Measurements from ENCODE around the gene IQCK.

IQCK gene

DNA sequence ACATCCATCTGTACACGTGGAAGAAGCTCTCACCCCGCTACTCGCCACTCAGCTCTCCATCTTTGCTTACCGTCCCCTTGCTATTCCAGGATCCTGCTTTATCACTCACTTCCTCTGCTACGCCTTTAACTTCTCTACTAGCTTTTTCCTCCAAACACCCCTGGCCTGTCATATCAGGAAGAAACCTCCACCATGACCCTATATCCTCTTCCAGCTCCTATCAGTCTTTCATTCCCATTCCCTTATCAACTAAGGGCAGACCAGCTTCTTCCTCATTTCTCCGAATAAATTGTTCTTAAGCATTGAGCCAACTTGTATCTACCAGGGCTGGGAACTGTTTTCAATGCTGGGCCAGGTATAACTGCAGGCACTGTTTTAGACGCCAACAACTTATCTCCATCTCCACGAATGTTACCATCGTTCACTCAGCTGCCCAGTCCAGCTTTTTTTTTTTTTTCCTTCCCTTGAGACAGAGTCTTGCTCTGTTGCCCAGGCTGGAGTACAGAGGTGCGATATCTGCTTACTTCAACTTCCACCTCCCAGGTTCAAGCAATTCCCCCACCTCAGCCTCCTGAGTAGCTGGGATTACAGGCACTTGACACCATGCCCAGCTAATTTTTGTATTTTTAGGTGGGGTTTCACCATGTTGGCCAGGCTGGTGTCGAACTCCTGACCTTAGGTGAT is 4.3 kb downstream of the IQCK start:
- no peak for DNase-seq

DNA sequence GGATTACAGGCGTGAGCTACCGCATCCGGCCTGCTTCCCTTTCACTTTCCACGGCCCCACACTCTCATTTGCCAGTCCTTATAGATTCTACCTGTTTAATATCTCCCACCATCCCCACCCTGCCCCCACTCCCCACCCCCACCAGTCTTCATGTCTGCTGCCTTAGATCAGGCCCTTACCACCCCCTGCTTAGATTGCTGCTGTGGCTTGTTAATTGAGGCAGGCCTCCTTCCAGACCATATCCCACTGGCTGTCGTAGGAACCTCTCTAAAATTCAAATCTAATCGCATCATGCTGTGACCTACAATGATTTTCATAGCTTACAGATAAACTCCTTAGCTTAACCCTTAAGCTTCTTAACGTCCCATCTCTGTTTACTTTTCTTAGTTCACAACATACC is 4.9 kb downstream of the IQCK start:
- DNase-seq, result no peak

DNA sequence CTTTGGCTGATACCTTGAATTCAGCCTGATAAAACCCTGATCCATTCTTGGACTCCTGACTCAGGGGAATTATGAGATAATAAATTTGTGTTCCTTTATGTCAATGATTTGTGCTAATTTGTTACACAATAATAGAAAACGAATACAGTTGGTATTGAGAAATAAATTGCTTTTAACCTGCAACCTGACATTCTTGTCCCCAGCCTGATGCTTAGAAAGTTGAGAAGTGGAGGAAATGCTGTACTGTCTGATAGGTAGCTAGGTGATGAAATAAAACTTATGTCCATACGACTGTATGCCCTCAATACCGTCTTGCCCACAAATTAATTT is 10.5 kb downstream of the IQCK start:
- no peak for DNase-seq

- no peak for DNase-seq
Measured at GRCh38 chr16:19733551-19733950, 15.5 kb downstream of the IQCK start.

GRCh38 chr16:19735074-19735867 is 17.2 kb downstream of the IQCK start:
- no peak for DNase-seq

- DNase-seq, result no peak
Measured at GRCh38 chr16:19737306-19738038, 19.4 kb downstream of the IQCK start.

DNA sequence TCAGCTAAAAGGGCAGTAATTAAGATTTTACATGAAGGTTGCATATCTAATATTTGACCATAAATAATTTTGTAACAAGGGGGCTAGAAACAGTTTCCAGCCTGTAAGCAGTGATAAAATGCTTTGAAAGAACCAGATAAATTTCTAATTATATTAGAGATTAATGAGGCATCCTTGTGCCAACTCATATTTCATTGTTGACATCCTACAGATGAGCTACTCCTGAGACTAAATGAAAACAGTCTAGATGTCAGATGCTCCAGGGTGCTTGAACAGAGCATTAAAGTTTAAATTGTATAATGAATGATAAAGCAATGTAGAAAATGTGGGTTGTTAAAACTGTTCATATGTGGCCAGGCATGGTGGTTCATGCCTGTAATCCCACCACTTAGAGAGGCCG is 23.3 kb downstream of the IQCK start:
- DNase-seq, result no peak

DNA sequence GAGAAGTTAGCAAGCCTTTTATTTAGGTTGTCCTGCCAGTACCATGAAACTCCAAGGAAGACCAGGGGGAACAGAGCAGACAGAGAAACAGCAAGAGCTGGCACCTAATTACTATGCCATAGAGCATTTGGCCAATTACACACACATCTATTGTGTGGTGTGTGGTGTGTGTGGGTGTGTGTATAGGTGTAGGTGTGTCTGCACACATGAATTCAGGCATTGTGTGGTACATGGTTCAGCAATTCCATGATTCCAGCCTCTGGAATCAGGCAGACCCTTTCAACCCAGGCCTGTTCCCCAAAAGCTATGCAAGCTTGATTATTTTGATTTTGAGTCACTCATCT is 25.7 kb downstream of the IQCK start:
- DNase-seq, result no peak

- DNase-seq, result no peak
Measured at GRCh38 chr16:19744670-19745069, 26.6 kb downstream of the IQCK start.

DNA sequence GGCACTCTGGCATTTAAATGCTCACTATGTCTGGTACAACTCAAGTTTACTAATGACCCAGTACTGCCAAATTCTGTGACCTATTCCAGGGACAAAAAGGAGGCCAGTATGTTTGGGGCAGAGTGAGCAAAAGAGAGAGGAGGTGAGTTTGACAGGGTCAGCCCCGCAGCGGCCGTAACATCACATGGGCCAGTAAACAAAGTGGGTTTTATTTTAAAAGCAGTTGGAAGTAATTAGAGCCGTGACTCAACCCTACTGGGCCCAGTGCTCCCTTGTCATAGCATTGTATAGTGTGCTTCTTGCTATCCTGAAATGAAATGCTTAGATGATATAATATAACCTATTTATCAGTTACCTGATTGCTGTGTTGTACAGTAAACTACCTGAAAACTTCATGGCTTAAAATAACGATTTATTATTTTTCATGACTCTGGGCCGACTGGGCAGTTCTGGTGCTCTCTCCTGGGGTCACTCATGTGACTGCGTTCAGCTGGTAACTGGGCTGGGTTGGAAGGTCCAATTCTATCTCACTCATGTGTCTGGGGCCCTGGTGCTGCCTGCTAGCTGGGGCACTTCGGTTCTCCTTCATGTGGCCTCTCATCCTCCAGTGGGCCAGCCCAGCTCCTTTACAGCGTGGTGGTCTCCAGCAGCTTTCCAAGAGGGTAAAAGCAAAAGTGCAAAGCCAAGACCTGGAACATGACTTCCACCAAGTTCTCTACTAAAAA is 27.4 kb downstream of the IQCK start:
- no peak for DNase-seq

DNA sequence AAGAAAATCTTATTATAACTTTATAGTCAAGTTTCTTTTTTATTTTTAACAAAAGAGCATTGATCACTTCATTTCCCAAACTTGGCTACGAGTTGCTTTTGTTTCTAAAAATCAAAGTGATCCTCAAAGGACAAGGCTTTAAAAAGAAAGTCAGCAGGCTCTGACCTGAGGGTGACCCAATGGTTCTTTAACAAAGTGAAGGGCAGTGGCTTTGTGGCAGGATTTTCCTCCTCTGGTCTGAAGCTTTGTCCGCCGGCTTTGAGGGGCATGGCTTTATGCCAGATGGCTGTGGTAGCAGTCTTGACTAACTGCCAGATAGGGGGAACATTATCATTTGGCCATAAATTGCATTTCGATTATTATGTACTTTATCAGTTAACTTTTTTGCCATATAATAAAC is 28.5 kb downstream of the IQCK start:
- no peak for DNase-seq

DNA sequence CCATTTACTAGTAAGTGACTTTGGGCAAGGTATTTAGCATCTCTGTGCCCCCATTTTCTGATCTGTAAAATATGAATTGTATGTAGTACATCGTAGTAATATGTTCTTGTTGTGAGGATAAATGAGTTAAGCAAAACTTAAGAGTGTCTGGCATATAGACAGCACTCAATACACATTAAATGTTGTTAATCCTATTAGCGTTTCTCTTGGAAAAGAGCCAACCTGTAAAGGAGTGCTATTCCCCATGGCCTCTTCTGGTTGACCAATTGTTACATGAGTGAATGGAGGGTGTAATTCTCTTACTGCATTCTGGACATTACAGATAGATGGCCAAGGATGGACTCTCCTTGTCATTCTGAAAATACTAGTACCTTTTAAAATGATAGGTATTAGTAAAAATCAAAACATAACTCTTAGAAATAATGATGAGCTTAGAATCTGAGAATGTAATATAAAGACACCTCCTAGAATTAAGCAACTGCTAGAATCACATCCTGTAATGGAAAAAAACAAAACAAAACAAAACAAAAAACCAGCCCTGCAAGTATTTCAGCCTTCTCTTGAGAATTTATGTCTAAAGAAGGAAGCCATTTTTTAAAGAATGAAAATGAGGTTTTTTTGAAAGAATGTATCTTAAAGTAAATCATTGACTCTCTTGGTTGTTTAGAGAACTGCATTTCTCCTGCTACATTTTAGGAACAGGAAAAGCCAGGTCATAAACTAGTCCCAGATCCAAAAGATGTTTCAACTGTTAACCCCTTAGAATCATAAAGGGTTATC is 30.5 kb downstream of the IQCK start:
- DNase-seq, result no peak

DNA sequence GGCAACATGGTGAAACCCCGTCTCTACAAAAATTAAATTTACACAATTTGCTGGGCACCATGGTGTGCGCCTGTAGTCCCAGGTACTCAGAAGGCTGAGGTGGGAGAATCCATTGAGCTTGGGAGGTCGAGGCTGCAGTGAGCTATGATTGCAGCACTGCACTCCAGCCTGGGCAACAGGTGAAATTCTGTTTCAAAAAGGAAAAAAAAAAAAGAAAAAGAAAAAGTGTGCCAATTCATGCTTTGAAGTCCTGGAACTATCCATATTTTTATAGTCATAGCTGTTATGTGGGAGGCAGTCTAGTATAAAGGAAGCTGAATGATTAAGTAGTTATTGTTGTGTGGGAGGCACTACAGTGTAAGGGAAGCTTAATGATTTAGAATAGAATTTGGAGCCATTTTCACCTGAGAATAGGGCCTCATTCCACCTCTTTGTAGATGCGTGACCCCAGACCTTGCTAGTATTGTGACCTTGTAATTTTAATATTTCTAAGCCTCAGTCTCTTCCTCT is 31.6 kb downstream of the IQCK start:
- no peak for DNase-seq

DNA sequence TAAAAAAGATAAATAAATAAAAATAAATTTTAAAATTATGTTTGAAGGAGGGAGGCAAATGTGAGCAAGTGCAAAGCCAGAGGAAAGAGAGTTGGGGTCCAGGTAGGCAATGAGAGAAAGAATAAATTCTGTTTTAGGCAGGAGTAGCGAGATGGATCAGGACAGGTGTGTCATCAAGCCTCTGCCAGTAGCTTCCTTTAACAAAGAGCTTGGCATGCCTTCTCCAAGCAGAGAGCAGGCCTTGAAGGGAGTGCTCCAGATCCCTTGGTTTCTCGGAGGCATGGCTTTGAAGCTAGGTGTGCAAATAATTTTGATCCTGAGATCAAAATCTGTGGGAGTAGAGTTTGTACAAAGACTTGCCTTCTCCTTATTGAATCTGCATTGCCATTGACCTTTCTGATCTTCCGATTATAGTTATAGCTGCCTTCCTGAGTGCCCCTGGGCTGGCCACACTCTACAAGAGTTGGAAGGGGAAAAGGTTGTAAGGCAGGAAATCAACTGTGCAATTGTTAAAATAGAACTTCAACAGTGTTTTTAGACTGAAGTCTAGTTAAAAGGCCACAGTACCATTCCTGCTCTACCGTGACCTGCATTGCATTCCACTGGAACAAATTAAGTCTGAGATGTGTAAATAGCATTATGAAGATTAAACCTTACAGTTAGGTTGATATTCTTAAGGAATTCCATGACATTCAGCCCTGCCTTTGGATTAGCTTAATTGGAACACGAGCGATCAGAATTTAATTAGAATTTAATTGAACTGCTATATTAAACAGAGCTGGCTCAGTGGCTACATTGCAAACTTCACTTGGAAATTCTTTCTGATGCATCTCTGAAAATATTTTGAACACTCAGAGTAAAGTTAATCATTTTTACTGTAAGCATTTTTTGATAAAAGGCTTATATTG is 33.7 kb downstream of the IQCK start:
- DNase-seq, result no peak

DNA sequence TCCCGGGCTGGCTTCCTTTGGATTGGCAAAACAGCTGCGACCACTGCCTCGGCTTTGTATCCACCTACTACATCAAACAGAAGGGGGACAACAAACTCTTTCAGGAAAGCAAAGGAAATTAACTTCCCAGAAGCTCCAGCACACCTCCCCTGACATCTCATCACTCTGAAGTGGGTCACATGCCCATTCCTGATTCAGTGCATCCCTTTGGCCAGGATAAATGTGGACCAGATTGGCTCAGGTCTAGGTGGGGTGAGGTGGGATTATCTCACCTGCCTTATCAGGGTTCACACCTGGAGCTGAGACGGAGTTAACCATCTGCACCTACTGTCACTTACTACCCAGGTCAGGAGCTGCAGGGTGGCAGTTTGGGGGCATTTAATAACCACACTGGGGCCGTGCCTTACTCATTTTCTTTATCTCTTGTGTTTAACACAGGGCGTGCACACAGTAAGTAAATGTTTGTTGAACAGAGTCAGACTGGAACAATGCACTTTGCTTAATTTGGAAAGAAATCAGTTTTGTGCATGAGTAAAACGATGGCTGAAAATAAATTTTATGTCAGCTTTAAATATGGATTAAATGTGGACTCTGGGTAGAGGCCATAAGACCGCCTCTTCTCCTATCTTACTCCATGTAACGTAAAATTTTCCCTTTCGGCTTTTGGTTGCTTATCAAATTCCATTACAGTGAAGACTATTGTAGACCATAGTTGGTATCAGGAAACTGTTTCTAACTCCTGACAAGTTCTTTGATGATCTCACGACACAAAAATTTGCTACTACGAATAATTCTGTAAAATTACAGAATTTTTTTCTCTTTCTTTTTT is 36.0 kb downstream of the IQCK start:
- DNase-seq, result no peak

DNA sequence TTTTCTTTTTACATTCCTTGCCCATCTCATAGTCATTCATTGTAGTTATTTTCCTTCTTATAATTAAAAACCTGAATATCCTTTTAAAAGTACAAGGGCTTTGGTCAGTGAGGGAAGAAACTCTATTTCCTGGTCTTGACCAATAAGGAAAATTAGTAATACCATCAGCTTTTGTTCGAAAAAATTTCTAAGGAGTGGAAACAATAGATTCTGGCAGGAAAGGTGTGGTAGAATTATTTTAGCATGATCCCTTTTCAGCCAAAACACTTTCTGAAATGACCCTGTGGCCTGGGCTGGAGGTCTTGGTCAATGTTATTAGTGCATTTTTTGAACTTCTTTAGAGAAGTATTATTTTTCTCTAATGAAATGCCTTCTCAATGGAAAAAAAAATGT is 36.6 kb downstream of the IQCK start:
- DNase-seq, result no peak

- no peak for DNase-seq
Measured at GRCh38 chr16:19755268-19755667, 37.2 kb downstream of the IQCK start.

- no peak for DNase-seq
Measured at GRCh38 chr16:19757026-19757425, 39.0 kb downstream of the IQCK start.

GRCh38 chr16:19757762-19758595 is 39.9 kb downstream of the IQCK start:
- DNase-seq, result no peak

All from CD4-positive, alpha-beta T cell treated with Interleukin-1 beta for 1 hour (primary cell).